GM23248 (cell line): ENCODE results near the gene CAMTA2. TPM values are rescaled to one million over a fixed set of nuclear protein-coding genes. Genes with fewer than 3 reads are reported as not detected.

Experiments used
- DNase-seq: peaks from one replicate; pipeline ENCODE4 v3.0.0-alpha.2; 2015
- H2AFZ ChIP-seq: fragments of 200-600 bp; sonication (generic); 2 replicates; pipeline ENCODE4 v1.6.1; 2016; ENCODE audit warnings: antibody characterized with exemption
- H3F3A ChIP-seq: fragments of 200-600 bp; sonication (generic); 2 replicates; pipeline ENCODE4 v1.6.1; 2016; ENCODE audit warnings: mild to moderate bottlenecking, antibody characterized with exemption, mixed run types; ENCODE audit not compliant: insufficient read depth
- H3K27ac ChIP-seq: fragments of 200-600 bp; sonication (generic); 2 replicates; pipeline ENCODE4 v1.5.1; 2016; ENCODE audit warnings: mild to moderate bottlenecking
- H3K27me3 ChIP-seq: fragments of 200-600 bp; sonication (generic); replicated peaks from 2 replicates; pipeline ENCODE4 v1.6.1; 2016; ENCODE audit warnings: mild to moderate bottlenecking; ENCODE audit not compliant: insufficient read depth
- H3K36me3 ChIP-seq: fragments of 200-600 bp; sonication (generic); 2 replicates; pipeline ENCODE4 v1.6.1; 2016; ENCODE audit warnings: low read depth, mild to moderate bottlenecking
- H3K4me1 ChIP-seq: fragments of 200-600 bp; sonication (generic); 2 replicates; pipeline ENCODE4 v1.6.1; 2016; ENCODE audit warnings: mild to moderate bottlenecking; ENCODE audit not compliant: insufficient read depth
- H3K4me2 ChIP-seq: fragments of 200-600 bp; sonication (generic); one replicate; pipeline ENCODE4 v1.6.1; 2016; ENCODE audit warnings: mild to moderate bottlenecking; ENCODE audit not compliant: unreplicated experiment
- H3K4me3 ChIP-seq: fragments of 200-600 bp; sonication (generic); 2 replicates; pipeline ENCODE4 v1.5.1; 2016; ENCODE audit warnings: mild to moderate bottlenecking
- H3K79me2 ChIP-seq: fragments of 200-600 bp; sonication (generic); 2 replicates; pipeline ENCODE4 v1.6.1; 2016; ENCODE audit warnings: mild to moderate bottlenecking; ENCODE audit not compliant: insufficient read depth
- H3K9ac ChIP-seq: fragments of 200-600 bp; sonication (generic); 2 replicates; pipeline ENCODE4 v1.6.1; 2016; ENCODE audit warnings: mild to moderate bottlenecking
- H3K9me2 ChIP-seq: fragments of 200-600 bp; sonication (generic); 2 replicates; pipeline ENCODE4 v1.6.1; 2016; ENCODE audit warnings: mixed run types, mild to moderate bottlenecking, moderate library complexity; ENCODE audit not compliant: insufficient read depth
- H3K9me3 ChIP-seq: fragments of 200-600 bp; sonication (generic); one replicate; pipeline ENCODE4 v1.6.1; 2017; ENCODE audit warnings: low read depth
- H4K20me1 ChIP-seq: fragments of 200-600 bp; sonication (generic); 2 replicates; pipeline ENCODE4 v1.6.0; 2016; ENCODE audit not compliant: insufficient read depth
- EZH2 ChIP-seq: fragments of 200-600 bp; sonication (generic); IDR thresholded peaks from 2 replicates; pipeline ENCODE4 v1.6.1; 2018; ENCODE audit warnings: antibody characterized with exemption, mild to moderate bottlenecking; ENCODE audit not compliant: insufficient read depth, poor library complexity, severe bottlenecking
- EZH2phosphoT487 ChIP-seq: fragments of 200-600 bp; sonication (generic); IDR thresholded peaks from 2 replicates; pipeline ENCODE4 v1.6.1; 2018; ENCODE audit warnings: antibody characterized with exemption, moderate library complexity, mild to moderate bottlenecking, low read depth; ENCODE audit not compliant: insufficient read depth
- WGBS, 2 experiments: methylation state at CpG; one replicate each; pipeline ENCODE4 v1.1.6; 2015 to 2017; ENCODE audit warnings: low lambda C conversion rate in 2 of 2, low coverage in 1 of 2; ENCODE audit errors: missing lambda C conversion rate in 2 of 2; 5-methylcytosine and 5-hydroxymethylcytosine counted together
- in situ Hi-C: fragments of 300-500 bp; cut with MboI; formaldehyde crosslinking; loops from 2 replicates; pipeline ENCODE4 v1.15.0; 2020
- polyA plus RNA-seq: library from polyadenylated mRNA; unstranded; fragments of >200 nt; fragmentation: Nextera tagmentation; extraction: Ambion mirVana; gene quantifications from 2 replicates; pipeline ENCODE4 v1.2.1, GENCODE V29; 2016
- total RNA-seq: library from RNA; depleted of rRNA; stranded (reverse); fragments of >200 nt; shearing (Covaris generic); gene quantifications from 2 replicates; pipeline ENCODE4 v1.2.3, GENCODE V29; 2014

CAMTA2 gene
- total and polyA plus RNA-seq, 2 experiments from 2014 or later = 10.1 to 28.8 TPM

- Histone ChIP-seq H3K27ac (peak overlapping the region; percentile 96), H3K27me3 (no peaks in the 10 kb centered on the region), H3K4me2 (no peak overlapping the region), H3K36me3 (no peaks in the 10 kb centered on the region; the same call in 1 of the 2 replicates), H2AFZ (no peak overlapping the region), H3K4me3 (no peak overlapping the region), H4K20me1 (no peaks in the 10 kb centered on the region), H3F3A (peaks cover 45% of the 10 kb centered on the region), H3K4me1 (peaks cover 24% of the 10 kb centered on the region), H3K79me2 (peaks cover 9% of the 10 kb centered on the region), H3K9ac (peak overlapping the region; percentile 91), H3K9me3 (no peaks in the 10 kb centered on the region), H3K9me2 (no peaks in the 10 kb centered on the region)
- DNase-seq = no peak
- WGBS, 2 experiments = 93 to 95% methylated on average over 8 of the region's 8 CpGs
- in situ Hi-C loops = no loop called here
- TF ChIP-seq EZH2phosphoT487 = no peak
- no peak for TF ChIP-seq EZH2
These were observed 17.2 kb downstream of the CAMTA2 start for GRCh38 chr17:4970273-4970672.

- Histone ChIP-seq H3K9ac (peak overlapping the region; percentile 91), H3K36me3 (no peaks in the 10 kb centered on the region; the same call in 1 of the 2 replicates)
These were observed 17.8 kb downstream of the CAMTA2 start for GRCh38 chr17:4969551-4970173.

GRCh38 chr17:4969047-4969550 is 18.4 kb downstream of the CAMTA2 start:
- WGBS, 2 experiments = 79 to 81% methylated on average over 11 to 15 of the region's 15 CpGs
- peaks cover 24% of the 10 kb centered on the region for H3K4me1 ChIP-seq
- peak overlapping the region; percentile 87 for H3K4me2 ChIP-seq
- peak; percentile 93 for DNase-seq
- in situ Hi-C loops = no loop called here
- H3K27me3 ChIP-seq = no peaks in the 10 kb centered on the region
- no peak for TF ChIP-seq EZH2phosphoT487
- TF ChIP-seq EZH2 = no peak
- H3K4me3 ChIP-seq = peak overlapping the region; percentile 85
- H3K9me3 ChIP-seq = no peaks in the 10 kb centered on the region
- H3K79me2 ChIP-seq = peaks cover 19% of the 10 kb centered on the region
- peak overlapping the region; percentile 96 for H3K27ac ChIP-seq
- no peak overlapping the region for H2AFZ ChIP-seq
- H3K9me2 ChIP-seq = no peaks in the 10 kb centered on the region
- no peaks in the 10 kb centered on the region for H4K20me1 ChIP-seq
- peaks cover 45% of the 10 kb centered on the region for H3F3A ChIP-seq
- no peaks in the 10 kb centered on the region for H3K36me3 ChIP-seq
- peak overlapping the region; percentile 91 for H3K9ac ChIP-seq

More at GRCh38 chr17:4969551-4970173, 17.8 kb downstream of the CAMTA2 start:
- in situ Hi-C loops = no loop called here
- Histone ChIP-seq H3K79me2 (peaks cover 15% of the 10 kb centered on the region), H3K9me3 (no peaks in the 10 kb centered on the region), H3K27ac (peak overlapping the region; percentile 96), H3F3A (peaks cover 45% of the 10 kb centered on the region), H4K20me1 (no peaks in the 10 kb centered on the region), H3K4me3 (no peak overlapping the region; the same call in 1 of the 2 replicates), H3K4me1 (peaks cover 24% of the 10 kb centered on the region), H2AFZ (no peak overlapping the region), H3K27me3 (no peaks in the 10 kb centered on the region), H3K4me2 (peak overlapping the region; percentile 87), H3K9me2 (no peaks in the 10 kb centered on the region)
- TF ChIP-seq EZH2phosphoT487 (no peak), EZH2 (no peak)
- DNase-seq = peak; percentile 65
- 81 to 82% methylated on average over 16 of the region's 16 CpGs for WGBS, 2 experiments

GRCh38 chr17:4968486-4969046 is 18.9 kb downstream of the CAMTA2 start:
- Histone ChIP-seq H3K4me1 (peaks cover 24% of the 10 kb centered on the region), H2AFZ (0 out of 2 replicates have a peak overlapping the region, but pooled peaks have one; percentile 43), H4K20me1 (no peaks in the 10 kb centered on the region), H3K36me3 (no peaks in the 10 kb centered on the region), H3K9me2 (no peaks in the 10 kb centered on the region), H3K4me2 (peak overlapping the region; percentile 87), H3F3A (peaks cover 45% of the 10 kb centered on the region), H3K79me2 (peaks cover 24% of the 10 kb centered on the region), H3K9ac (peak overlapping the region; percentile 91), H3K9me3 (no peaks in the 10 kb centered on the region), H3K27ac (peak overlapping the region; percentile 96), H3K27me3 (no peaks in the 10 kb centered on the region), H3K4me3 (peak overlapping the region; percentile 85)
- peak; percentile 37 for DNase-seq
- TF ChIP-seq EZH2 = no peak
- no peak for TF ChIP-seq EZH2phosphoT487
- in situ Hi-C loops = no loop called here
- WGBS, 2 experiments = 46 to 52% methylated on average over 21 to 23 of the region's 23 CpGs
